Prostate gland (tissue), 2 donors: ENCODE data around the gene CHKA. TPM values are rescaled to one million over a fixed set of nuclear protein-coding genes. Genes with fewer than 3 reads are reported as not detected.

Experiments used
- DNase-seq: peaks from one replicate; pipeline ENCODE4 v3.0.0-alpha.2; 2019; ENCODE audit warnings: low spot score
- H3K27ac ChIP-seq, 2 donors: fragments of 200-600 bp; sonication (generic); 2 replicates each; pipeline ENCODE4 v1.5.1; 2017 to 2019
- H3K27me3 ChIP-seq: fragments of 200-600 bp; sonication (generic); replicated peaks from 2 replicates; pipeline ENCODE4 v1.5.1; 2019; ENCODE audit not compliant: insufficient read depth
- H3K36me3 ChIP-seq, 2 donors: fragments of 200-600 bp; sonication (generic); 1 replicate in 1 of 2; 2 replicates in 1 of 2; pipeline versions ENCODE4 v1.5.1 to v1.8.1; 2017 to 2019
- H3K4me1 ChIP-seq: fragments of 200-600 bp; sonication (generic); replicated peaks from 2 replicates; pipeline ENCODE4 v1.5.1; 2019
- H3K4me3 ChIP-seq, 2 donors: fragments of 200-600 bp; sonication (generic); 2 replicates each; pipeline ENCODE4 v1.5.1; 2017 to 2019
- H3K9me3 ChIP-seq: fragments of 200-600 bp; sonication (generic); 2 replicates; pipeline ENCODE4 v1.5.1; 2017
- POLR2A ChIP-seq: fragments of 450-650 bp; IDR thresholded peaks from one replicate; pipeline ENCODE4 v1.6.1; 2016; ENCODE audit warnings: antibody characterized with exemption, mild to moderate bottlenecking
- POLR2AphosphoS5 ChIP-seq: sonication (generic); formaldehyde crosslinking; IDR thresholded peaks from one replicate; pipeline ENCODE4 v1.6.1; 2017; ENCODE audit warnings: antibody characterized with exemption
- WGBS: methylation state at CpG from one replicate; pipeline ENCODE4 v1.1.5; 2018; 5-methylcytosine and 5-hydroxymethylcytosine counted together
- intact Hi-C: fragments of 100-400 bp; cut with DNase I; formaldehyde crosslinking; loops from one replicate; pipeline ENCODE4 v1.14.2; 2022
- total RNA-seq, 2 donors: library from RNA; depleted of rRNA; stranded (reverse); fragments of >200 nt; gene quantifications; one replicate each; pipeline ENCODE4 v1.1.0, GENCODE V29; 2016
- TF ChIP-seq, protein P1 (sequence below), 4 experiments: fragments of 200-600 bp in 2 of 4; fragments of 450-650 bp in 2 of 4; sonication (generic) in 2 of 4; IDR thresholded peaks; 1 replicate in 3 of 4; 2 replicates in 1 of 4; pipeline ENCODE4 v1.5.1; 2016 to 2019; ENCODE audit warnings: antibody characterized with exemption in 4 of 4, mild to moderate bottlenecking in 2 of 4, moderate library complexity in 2 of 4

CHKA gene
- total RNA-seq, 2 donors from 2014 or later: 88.6 to 93.4 TPM

- Histone ChIP-seq H3K36me3 (no peaks in the 10 kb centered on the region), H3K9me3 (no peaks in the 10 kb centered on the region), H3K27me3 (no peaks in the 10 kb centered on the region), H3K4me3 (peak overlapping the region in 1 of 2 donors; percentile 15), H3K4me1 (peaks cover 33% of the 10 kb centered on the region), H3K27ac (peak overlapping the region; percentile 73 to 89)
- 10% methylated on average over 5 of the region's 5 CpGs for WGBS
- DNase-seq: no peak
- intact Hi-C loops: no loop called here
- TF ChIP-seq POLR2A (no peak), POLR2AphosphoS5 (no peak)
- TF ChIP-seq, protein P1, sequence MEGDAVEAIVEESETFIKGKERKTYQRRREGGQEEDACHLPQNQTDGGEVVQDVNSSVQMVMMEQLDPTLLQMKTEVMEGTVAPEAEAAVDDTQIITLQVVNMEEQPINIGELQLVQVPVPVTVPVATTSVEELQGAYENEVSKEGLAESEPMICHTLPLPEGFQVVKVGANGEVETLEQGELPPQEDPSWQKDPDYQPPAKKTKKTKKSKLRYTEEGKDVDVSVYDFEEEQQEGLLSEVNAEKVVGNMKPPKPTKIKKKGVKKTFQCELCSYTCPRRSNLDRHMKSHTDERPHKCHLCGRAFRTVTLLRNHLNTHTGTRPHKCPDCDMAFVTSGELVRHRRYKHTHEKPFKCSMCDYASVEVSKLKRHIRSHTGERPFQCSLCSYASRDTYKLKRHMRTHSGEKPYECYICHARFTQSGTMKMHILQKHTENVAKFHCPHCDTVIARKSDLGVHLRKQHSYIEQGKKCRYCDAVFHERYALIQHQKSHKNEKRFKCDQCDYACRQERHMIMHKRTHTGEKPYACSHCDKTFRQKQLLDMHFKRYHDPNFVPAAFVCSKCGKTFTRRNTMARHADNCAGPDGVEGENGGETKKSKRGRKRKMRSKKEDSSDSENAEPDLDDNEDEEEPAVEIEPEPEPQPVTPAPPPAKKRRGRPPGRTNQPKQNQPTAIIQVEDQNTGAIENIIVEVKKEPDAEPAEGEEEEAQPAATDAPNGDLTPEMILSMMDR (IDR thresholded peaks at IDR 0.05): no peak
Measured at GRCh38 chr11:68137833-68138232, 16.6 kb upstream of the CHKA start.

DNA sequence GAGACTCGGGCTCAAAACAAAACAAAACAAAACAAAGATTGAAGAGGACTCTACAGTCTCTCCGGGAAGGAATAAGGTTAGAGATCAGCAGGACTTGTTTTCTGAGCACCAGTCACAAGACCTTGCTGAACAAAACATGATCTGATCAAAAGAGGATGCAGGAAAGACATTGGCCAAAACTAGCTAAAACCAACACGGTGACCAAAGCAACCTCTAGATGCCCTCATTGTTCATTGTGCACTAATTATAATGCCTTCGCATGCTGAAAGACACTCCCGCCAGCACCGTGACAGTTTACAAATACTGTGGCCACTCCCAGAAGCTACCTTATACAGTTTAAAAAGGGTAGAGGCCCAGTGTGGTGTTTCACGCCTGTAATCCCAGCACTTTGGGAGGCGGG is 15.7 kb upstream of the CHKA start:
- Histone ChIP-seq H3K9me3 (no peaks in the 10 kb centered on the region), H3K4me1 (peaks cover 28% of the 10 kb centered on the region), H3K27ac (peak overlapping the region; percentile 73 to 89), H3K27me3 (no peaks in the 10 kb centered on the region), H3K4me3 (no peak overlapping the region), H3K36me3 (no peaks in the 10 kb centered on the region)
- intact Hi-C loops: no loop called here
- WGBS: 81% methylated on average over 8 of the region's 8 CpGs
- no peak for TF ChIP-seq POLR2AphosphoS5
- no peak for TF ChIP-seq POLR2A
- TF ChIP-seq, protein P1 (IDR thresholded peaks at IDR 0.05): no peak
- no peak for DNase-seq

- no peak overlapping the region for H3K4me3 ChIP-seq
- TF ChIP-seq POLR2AphosphoS5 (no peak), POLR2A (no peak)
- TF ChIP-seq, protein P1 (IDR thresholded peaks at IDR 0.05): no peak
- H3K27ac ChIP-seq: no peak overlapping the region
- intact Hi-C loops: no loop called here
- no peaks in the 10 kb centered on the region for H3K9me3 ChIP-seq
- WGBS: 63% methylated on average over 3 of the region's 3 CpGs
- H3K27me3 ChIP-seq: no peaks in the 10 kb centered on the region
- no peak for DNase-seq
- H3K36me3 ChIP-seq: no peaks in the 10 kb centered on the region
- H3K4me1 ChIP-seq: peaks cover 12% of the 10 kb centered on the region
Measured at GRCh38 chr11:68135161-68135560, 14.0 kb upstream of the CHKA start.

GRCh38 chr11:68133761-68134160 is 12.6 kb upstream of the CHKA start:
- intact Hi-C loops: no loop called here
- no peak overlapping the region for H3K27ac ChIP-seq
- H3K36me3 ChIP-seq: no peaks in the 10 kb centered on the region
- H3K27me3 ChIP-seq: no peaks in the 10 kb centered on the region
- H3K4me1 ChIP-seq: peaks cover 9% of the 10 kb centered on the region
- WGBS: 92% methylated on average over 2 of the region's 2 CpGs
- DNase-seq: no peak
- H3K4me3 ChIP-seq: no peak overlapping the region
- TF ChIP-seq POLR2A (no peak), POLR2AphosphoS5 (no peak)
- TF ChIP-seq, protein P1 (IDR thresholded peaks at IDR 0.05): no peak
- H3K9me3 ChIP-seq: no peaks in the 10 kb centered on the region

DNA sequence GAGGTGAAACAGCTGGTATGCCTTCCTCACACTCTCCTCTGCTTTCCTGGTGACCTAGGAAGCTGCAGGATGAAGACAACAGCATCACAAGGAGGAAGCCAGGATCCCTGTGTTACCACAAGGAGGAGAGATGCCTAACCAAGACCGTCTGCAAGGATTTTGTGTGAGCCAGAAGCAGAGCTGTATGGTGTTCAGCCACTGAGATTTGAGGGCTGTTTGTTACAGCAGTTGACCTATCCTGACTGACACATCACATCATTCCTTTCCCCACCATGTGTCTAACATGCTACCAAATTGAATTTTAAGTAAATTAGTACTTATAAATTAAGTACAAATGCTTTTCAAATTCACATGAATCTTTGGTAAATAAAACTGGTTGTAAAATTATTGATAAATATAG is 8.9 kb upstream of the CHKA start:
- Histone ChIP-seq H3K4me3 (no peak overlapping the region), H3K36me3 (no peaks in the 10 kb centered on the region), H3K4me1 (peaks cover 7% of the 10 kb centered on the region), H3K27ac (no peak overlapping the region), H3K9me3 (no peaks in the 10 kb centered on the region), H3K27me3 (no peaks in the 10 kb centered on the region)
- TF ChIP-seq, protein P1 (IDR thresholded peaks at IDR 0.05): no peak
- no peak for TF ChIP-seq POLR2AphosphoS5
- no peak for TF ChIP-seq POLR2A
- DNase-seq: no peak
- 92% methylated on average over 1 of the region's 1 CpG for WGBS
- intact Hi-C loops: no loop called here
